Measurements from ENCODE around the gene TREH. TPM values are rescaled to one million over a fixed set of nuclear protein-coding genes. Genes with fewer than 3 reads are reported as not detected.

Gene TREH
- polyA plus RNA-seq, 1 donor from 2014 or later, result 0.12 TPM

DNA sequence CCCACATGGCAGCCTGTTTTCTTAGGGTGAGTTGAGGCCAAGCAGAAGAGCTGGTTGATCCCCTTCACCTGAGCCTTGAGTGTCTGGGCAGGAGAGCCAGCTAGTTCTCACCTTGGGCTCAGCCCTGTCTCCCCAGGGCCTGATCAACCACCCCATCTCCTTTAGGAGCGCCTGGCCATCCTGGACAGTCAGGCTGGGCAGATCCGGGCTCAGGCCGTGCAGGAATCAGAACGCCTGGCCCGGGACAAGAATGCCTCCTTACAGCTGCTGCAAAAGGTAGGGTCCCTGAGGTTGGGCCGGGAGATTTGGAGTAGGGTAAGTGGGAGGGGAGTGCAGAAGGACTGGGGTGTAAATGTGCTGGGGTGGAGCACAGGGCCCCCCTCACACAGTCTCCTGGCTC lies 40.7 kb downstream of the TREH start:
- Histone ChIP-seq H2AFZ (ENCODE audit: low read depth, low read length) (no peak overlapping the region), H4K20me1 (ENCODE audit: insufficient read depth) (no peaks in the 10 kb centered on the region), H3K9me2 (ENCODE audit: insufficient read depth, low read length) (no peaks in the 10 kb centered on the region), H3K4me3 (ENCODE audit: low read length) (no peak overlapping the region), H3K4me2 (ENCODE audit: low read length) (no peak overlapping the region), H3K9ac (ENCODE audit: low read length) (no peak overlapping the region), H3F3A (ENCODE audit: insufficient read depth, low read length, poor library complexity, severe bottlenecking) (no peaks in the 10 kb centered on the region), H3K36me3 (ENCODE audit: insufficient read depth, low read length) (peaks cover 5% of the 10 kb centered on the region), H3K27ac (ENCODE audit: low read length) (no peak overlapping the region), H3K9me3 (ENCODE audit: low read length) (no peaks in the 10 kb centered on the region), H3K79me2 (replicated peaks; ENCODE audit: insufficient read depth, low read length) (no peaks in the 10 kb centered on the region), H3K27me3 (ENCODE audit: insufficient read depth, low read depth, low read length) (no peaks in the 10 kb centered on the region)
- no peak for TF ChIP-seq EZH2 (IDR thresholded peaks at IDR 0.05; ENCODE audit: borderline replicate concordance, insufficient read depth, low read length, poor library complexity, severe bottlenecking)
- TF ChIP-seq TAF1 (IDR thresholded peaks at IDR 0.05; ENCODE audit: low read depth), result no peak
- no peak for TF ChIP-seq EP300 (conservative IDR thresholded peaks at IDR 0.05; ENCODE audit: poor library complexity, severe bottlenecking)
- TF ChIP-seq MXI1 (conservative IDR thresholded peaks at IDR 0.05; ENCODE audit: poor library complexity, severe bottlenecking), result no peak
- no peak for TF ChIP-seq RAD21 (conservative IDR thresholded peaks at IDR 0.05)
- TF ChIP-seq POLR2AphosphoS5 (IDR thresholded peaks at IDR 0.05), result no peak
- TF ChIP-seq, protein P1, sequence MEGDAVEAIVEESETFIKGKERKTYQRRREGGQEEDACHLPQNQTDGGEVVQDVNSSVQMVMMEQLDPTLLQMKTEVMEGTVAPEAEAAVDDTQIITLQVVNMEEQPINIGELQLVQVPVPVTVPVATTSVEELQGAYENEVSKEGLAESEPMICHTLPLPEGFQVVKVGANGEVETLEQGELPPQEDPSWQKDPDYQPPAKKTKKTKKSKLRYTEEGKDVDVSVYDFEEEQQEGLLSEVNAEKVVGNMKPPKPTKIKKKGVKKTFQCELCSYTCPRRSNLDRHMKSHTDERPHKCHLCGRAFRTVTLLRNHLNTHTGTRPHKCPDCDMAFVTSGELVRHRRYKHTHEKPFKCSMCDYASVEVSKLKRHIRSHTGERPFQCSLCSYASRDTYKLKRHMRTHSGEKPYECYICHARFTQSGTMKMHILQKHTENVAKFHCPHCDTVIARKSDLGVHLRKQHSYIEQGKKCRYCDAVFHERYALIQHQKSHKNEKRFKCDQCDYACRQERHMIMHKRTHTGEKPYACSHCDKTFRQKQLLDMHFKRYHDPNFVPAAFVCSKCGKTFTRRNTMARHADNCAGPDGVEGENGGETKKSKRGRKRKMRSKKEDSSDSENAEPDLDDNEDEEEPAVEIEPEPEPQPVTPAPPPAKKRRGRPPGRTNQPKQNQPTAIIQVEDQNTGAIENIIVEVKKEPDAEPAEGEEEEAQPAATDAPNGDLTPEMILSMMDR (IDR thresholded peaks at IDR 0.05; ENCODE audit: poor library complexity, severe bottlenecking), result no peak
- TF ChIP-seq, protein P2, sequence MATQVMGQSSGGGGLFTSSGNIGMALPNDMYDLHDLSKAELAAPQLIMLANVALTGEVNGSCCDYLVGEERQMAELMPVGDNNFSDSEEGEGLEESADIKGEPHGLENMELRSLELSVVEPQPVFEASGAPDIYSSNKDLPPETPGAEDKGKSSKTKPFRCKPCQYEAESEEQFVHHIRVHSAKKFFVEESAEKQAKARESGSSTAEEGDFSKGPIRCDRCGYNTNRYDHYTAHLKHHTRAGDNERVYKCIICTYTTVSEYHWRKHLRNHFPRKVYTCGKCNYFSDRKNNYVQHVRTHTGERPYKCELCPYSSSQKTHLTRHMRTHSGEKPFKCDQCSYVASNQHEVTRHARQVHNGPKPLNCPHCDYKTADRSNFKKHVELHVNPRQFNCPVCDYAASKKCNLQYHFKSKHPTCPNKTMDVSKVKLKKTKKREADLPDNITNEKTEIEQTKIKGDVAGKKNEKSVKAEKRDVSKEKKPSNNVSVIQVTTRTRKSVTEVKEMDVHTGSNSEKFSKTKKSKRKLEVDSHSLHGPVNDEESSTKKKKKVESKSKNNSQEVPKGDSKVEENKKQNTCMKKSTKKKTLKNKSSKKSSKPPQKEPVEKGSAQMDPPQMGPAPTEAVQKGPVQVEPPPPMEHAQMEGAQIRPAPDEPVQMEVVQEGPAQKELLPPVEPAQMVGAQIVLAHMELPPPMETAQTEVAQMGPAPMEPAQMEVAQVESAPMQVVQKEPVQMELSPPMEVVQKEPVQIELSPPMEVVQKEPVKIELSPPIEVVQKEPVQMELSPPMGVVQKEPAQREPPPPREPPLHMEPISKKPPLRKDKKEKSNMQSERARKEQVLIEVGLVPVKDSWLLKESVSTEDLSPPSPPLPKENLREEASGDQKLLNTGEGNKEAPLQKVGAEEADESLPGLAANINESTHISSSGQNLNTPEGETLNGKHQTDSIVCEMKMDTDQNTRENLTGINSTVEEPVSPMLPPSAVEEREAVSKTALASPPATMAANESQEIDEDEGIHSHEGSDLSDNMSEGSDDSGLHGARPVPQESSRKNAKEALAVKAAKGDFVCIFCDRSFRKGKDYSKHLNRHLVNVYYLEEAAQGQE (IDR thresholded peaks at IDR 0.05; ENCODE audit: borderline replicate concordance), result no peak
- TF ChIP-seq SMC3 (conservative IDR thresholded peaks at IDR 0.05; ENCODE audit: poor library complexity), result no peak

DNA sequence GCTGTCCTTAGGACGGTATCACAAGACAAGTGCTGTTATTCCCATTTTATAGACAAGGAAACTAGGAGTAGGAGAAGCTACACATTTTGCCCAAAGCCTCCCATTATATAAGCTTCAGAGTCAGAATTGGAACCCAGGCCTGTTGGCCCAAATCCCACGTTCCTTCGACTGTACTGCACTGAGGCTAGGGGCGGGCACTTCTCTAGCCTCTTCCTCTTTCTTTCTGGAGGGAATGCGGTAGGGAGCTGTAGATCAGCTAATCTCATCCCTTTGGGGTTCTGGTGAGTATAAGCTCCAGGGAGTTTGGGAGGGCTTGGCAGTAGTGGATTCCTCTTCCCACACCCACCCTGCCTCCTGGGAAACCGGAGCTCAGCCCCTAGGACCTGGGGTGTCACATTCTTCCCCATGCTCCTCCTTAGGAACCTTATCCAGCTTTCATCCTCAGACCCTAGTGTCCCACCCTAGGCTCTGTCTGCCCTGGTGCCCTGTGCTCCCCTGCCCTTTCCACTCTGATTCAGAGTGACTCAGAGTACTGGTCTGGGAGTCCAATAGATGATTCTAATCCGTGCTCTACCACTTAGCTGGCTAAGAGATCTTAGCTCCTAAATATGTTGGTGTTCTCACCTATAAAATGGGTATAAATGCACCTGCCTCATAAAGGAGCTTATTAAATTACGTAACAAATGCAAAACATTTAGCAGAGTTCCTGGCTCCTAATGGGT lies 42.7 kb downstream of the TREH start:
- Histone ChIP-seq H4K20me1 (ENCODE audit: insufficient read depth) (no peaks in the 10 kb centered on the region), H3K9me2 (ENCODE audit: insufficient read depth, low read length) (no peaks in the 10 kb centered on the region), H3K9ac (ENCODE audit: low read length) (no peak overlapping the region), H3K9me3 (ENCODE audit: low read length) (no peaks in the 10 kb centered on the region), H3K36me3 (ENCODE audit: insufficient read depth, low read length) (peaks cover 7% of the 10 kb centered on the region), H3K27ac (ENCODE audit: low read length) (no peak overlapping the region), H3F3A (ENCODE audit: insufficient read depth, low read length, poor library complexity, severe bottlenecking) (no peaks in the 10 kb centered on the region), H3K27me3 (ENCODE audit: insufficient read depth, low read depth, low read length) (no peaks in the 10 kb centered on the region), H3K4me3 (ENCODE audit: low read length) (no peak overlapping the region), H2AFZ (ENCODE audit: low read depth, low read length) (no peak overlapping the region), H3K4me2 (ENCODE audit: low read length) (no peak overlapping the region), H3K79me2 (replicated peaks; ENCODE audit: insufficient read depth, low read length) (no peaks in the 10 kb centered on the region)
- TF ChIP-seq, protein P2 (IDR thresholded peaks at IDR 0.05; ENCODE audit: borderline replicate concordance), result no peak
- no peak for TF ChIP-seq SMC3 (conservative IDR thresholded peaks at IDR 0.05; ENCODE audit: poor library complexity)
